CD4-positive, alpha-beta T cell treated with Interleukin-17A for 4 hours (primary cell): Measurements from ENCODE around the gene BST1.

Experiments
- DNase-seq: peaks from one replicate; pipeline ENCODE4 v3.0.0-alpha.2; 2020; ENCODE audit warnings: mixed read lengths

BST1 gene, protein sequence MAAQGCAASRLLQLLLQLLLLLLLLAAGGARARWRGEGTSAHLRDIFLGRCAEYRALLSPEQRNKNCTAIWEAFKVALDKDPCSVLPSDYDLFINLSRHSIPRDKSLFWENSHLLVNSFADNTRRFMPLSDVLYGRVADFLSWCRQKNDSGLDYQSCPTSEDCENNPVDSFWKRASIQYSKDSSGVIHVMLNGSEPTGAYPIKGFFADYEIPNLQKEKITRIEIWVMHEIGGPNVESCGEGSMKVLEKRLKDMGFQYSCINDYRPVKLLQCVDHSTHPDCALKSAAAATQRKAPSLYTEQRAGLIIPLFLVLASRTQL

DNA sequence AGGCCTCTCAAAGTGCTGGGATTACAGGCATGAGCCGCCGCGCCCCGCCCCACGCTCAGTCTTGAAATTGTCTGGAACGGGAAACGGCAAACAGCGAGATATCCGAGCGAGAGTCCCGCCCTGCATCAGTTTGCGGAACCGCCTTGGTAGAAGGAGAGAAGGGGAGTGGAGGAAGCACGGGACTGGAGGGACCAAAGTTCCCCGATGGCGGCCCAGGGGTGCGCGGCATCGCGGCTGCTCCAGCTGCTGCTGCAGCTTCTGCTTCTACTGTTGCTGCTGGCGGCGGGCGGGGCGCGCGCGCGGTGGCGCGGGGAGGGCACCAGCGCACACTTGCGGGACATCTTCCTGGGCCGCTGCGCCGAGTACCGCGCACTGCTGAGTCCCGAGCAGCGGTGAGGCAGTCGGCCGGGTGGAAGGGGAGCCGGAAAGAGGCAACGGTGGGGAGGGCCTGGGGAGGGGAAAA is at the start of gene BST1:
Gene BST1, plus strand, starts transcription at position 125 of the 463 bp plus-strand sequence. Its CDS starts 80 bp downstream, at position 205.
- peak; percentile 64 for DNase-seq

DNA sequence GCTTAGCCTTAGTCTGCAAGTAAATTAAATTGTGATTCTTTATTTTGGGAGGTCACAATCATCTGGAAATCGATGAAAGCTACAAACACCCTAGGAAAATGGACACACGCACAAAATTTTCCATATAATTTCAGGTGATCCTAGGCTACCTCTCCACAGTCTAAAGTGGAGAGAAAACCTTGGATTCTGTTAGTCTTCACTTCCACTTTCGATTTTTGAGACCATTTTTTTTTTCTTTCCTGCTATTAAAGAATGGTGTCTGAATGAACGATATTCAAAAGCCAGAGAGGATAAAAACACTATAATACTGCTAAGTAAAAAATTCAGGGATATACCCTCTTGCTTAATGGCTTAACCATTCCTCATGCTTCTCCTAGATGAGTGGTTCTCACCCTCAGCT is 49.4 kb upstream of the BST1 start:
- DNase-seq = no peak

DNA sequence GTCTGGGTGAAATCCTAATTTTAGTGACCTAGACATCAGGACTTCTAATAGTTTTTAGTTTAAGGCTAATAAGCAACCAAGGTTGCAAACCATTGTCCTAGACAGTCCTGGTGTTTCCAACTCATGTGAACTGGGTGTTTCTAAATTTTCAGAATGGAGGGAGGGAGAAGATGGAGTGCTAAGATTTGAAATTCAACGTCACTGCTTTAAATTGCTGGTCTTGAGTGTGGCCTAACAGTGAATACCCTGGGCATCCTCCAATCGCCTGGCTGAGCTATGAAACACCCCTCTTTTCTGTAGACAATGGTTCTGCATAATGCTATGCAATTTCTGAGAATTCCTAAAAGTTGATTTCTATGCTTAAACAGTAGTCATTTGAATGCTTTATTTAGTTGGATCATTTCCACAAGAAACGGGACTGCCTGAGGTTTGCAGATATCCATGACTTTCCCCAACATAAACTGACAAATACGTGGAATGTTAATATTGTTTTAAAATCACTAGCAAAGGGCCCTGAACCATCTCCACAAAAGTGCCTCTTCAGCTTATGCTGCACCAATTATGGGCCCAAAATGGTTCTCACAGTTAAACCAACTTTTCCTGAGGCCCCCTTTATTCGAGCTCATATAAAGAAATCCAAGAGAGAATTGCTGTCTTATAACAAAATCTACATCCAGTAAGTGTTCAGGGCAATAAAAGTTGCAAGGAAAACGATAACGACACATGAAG is 48.8 kb upstream of the BST1 start:
- peak; percentile 8 for DNase-seq

DNA sequence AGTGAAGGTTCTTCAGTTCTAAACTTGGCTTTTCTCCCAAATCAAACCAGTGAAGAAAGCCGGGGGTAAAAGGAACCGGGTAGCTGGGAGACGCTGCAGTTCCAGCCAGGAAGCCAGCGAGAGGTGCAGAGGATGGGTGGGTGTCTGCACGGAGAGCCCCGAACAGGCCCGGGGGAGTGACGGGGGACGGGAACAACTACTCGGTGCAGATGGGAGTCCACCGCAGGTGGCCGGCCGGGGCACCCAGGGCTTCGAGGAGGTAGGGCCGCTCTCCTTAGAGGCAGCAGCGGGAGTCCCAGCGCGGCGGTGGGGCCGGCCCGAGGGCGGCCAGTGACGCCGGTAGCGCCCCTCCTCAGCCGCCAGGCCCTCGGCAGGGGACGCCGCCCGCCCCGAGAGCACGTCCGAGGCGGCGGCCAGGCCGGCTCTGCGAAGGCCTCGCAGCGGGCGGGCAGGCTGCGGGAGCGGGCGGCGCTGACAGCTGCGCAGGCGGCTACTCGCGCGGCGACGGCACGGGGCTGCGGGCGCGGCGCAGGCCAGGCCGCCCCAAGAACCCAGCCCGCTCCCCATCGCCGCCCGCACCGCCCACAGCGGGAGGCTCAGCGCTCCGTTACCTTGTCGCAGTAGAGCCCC is 48.2 kb upstream of the BST1 start:
- peak; percentile 57 for DNase-seq

DNA sequence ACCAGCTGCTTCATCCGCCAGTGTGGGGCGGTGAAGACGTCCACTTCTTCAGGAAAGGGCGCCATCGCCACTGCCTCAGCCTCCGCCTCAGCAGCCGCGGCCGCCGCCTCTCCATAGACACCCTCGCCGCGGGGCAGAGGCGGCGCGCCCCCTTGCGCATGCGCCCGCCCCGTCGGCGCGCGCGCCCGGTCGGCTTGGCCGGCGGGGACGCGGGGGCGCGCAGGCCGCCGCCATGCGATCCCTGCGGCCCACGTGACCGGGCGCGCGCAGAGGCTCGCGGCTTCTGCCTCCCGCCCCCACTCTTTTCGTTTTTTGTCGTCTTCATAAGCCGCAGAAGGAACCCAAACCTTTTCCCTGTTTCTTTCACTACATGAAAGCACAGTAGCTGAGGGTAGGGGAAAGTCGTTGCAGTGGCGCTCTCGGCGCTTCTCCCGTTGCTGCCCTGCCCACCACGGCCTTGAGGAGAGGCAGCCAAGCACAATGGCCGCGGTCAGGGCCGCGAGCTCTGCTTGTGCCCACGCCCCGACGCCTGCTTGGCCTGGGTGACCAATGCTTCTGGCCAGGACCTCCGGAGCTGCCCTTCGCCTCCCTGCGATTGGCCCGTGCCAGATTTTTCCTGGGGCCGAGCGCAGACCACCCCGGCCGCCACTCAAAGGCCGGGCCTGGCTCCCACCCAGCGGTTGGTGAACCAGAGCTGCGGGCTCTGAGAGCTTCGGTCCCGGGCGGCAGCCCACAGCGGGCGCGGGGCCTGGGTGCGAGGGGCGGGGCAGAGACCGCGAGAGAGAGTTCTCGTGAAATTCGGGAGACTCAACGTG is 47.4 kb upstream of the BST1 start, which contains the start of gene FBXL5:
Gene FBXL5, minus strand, starts transcription at position 135 of the 815 bp plus-strand sequence. Its CDS starts 70 bp downstream, at position 65.
- DNase-seq = peak; percentile 85

DNA sequence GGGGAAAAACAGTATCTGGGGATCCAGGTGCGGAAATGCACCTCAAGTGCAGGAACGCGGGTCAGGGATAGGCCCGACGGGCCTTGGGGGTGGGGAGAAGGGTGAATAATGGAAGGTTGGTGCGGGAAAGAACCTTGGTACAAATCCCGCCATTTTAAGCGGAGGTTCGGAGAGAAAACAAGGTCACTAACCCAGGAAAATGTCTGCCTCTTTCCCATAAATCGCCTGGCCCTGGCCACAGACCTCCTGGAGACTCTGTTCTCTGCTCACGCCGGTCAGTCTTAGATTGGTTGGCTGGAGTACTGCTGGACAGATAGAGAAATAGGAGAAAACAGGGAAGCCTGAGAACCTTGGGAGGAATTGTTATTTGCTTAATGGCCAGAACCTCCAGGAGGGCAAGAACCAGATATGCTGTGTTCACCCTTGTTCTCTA is 46.8 kb upstream of the BST1 start:
- no peak for DNase-seq

DNA sequence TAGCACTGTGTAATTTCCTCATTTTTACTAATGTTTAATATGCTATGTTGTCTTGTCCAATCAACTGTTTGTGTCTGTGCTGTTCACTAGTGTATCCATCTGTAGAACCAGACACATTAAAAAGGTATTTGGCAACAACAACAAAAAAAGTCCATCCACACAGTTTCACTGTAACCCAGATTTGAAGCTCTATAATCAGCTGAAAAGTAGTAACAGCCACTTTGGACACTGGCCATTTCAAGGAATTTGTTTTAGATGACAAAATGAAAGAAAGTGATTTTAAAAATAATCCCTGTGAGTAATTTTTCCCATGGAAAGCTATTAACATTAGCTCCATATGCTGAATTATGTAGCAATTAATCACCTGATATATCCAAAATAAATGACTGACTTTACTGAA is 45.5 kb upstream of the BST1 start:
- no peak for DNase-seq

DNA sequence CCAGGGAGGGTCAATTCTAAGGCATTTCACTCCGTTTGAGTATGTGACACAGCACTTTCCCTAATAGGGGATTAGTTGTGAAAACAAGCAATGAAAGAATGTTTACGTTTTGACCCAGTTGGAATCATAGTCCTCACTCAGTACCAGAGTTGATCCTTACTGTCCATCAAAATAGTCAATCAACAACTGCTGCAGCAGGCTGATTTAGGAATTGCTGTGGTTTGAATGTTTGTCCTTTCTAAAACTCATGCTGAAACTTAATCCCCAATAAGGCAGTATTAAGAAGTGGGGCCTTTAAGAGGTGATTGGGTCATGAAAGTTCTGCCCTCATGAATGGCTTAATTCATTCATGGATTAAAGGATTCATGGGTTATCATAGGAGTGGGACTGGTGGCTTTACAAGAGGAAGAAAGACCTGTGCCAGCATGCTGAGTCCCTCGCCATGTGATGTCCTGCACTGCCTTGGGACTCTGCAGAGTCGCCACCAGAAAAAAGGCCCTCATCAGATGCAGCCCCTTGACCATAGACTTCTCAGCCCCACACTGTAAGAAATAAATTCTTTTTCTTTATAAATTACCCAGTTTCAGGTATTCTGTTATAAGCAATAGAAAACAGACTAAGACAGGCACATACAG is 44.6 kb upstream of the BST1 start:
- DNase-seq = no peak

DNA sequence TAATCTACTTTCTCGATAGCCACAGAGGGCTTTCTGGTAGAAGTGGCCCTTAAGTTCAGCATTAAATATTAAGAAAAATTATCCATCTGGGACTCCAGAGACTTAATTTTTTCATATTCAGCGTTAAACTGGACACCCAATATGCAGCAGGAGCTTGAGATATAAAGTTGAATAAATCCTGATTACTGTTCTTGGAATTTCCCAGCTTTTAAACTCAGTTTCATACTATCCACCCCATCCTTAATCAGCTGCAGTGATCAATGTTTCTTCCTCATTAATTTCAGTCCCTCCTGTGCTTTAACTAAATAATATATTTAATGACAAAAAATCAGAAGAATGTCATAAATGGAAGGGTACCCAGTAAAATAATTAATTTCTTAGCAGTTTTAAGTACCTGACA is 44.1 kb upstream of the BST1 start:
- no peak for DNase-seq

DNA sequence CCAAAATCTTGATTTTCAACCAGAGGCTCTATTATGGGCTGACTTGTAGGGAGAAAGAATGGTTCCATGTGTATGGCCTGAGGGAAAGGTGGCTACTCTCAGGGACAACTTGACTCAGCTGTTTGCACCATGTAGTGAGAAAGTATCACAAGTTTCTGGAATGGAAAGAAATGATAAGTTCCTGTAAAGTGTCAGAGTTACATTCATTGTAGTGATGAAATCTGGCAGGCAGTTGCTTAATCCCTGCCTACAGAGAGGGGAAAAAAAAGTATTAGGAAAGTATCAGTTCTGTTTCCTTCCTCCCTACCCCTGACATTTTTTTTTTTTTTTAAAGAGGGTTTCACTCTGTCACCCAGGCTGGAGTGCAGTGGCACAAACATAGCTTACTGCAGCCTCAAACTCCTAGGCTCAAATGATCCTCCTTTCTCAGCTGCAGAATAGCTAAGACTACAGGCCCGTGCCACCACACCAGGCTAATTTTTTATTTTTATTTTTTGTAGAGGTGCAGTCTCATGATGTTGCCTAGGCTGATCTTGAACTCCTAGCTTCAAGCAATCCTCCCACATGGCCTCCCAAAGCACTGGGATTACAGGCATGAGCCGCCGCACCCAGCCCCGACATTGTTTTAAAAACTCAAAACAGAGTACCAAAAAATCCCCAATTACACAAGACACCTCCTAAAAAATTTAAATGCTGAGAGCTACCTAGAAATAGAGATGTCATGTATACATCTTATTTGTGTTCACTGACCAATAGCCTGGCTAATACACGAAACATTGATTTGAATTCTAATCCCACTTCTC is 42.9 kb upstream of the BST1 start:
- DNase-seq = no peak

DNA sequence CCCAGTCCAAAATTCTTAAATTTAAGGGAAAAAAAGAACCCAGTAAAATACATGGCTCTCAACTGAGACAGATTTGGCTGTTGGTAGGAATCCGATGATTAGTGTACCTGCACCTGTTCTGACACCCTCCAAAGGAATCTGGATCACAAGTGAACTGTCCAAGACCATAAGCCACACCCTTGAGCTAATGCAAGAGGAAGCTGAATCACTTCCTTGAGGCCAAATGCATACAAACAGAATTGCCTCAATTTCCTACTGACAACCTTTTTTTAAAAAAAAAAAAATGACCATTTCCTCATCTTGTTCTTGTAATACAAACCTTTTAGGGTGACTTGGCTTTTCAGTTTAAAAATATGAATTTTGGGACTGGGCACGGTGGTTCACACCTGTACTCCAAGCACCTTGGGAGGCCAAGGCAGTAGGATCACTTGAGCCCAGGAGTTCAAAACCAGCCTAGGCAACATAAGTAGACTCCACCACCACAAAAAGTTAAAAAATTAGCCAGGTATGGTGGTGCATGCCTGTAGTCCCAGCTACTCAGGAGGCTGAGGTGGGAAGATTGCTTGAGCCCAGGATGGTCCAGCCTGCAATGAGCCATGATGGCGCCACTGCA is 37.0 kb upstream of the BST1 start:
- no peak for DNase-seq

DNA sequence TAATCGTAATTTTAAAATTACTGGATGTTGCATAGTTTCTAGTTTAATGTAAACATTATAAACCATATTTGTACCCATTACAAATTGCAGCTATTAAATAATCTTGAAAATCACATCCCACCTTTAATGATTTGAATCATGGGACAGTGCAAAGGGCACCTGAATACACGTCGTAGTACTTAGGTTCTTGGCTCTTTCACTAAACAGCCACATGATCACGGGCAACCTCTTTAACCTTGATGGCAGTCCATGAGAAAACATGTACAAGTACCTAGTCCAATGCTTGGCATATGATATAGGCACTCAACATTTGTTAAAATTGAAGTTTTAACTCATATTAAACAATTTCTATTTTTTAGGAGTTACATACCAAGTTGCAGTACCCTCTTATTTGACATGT is 35.9 kb upstream of the BST1 start:
- DNase-seq = no peak

DNA sequence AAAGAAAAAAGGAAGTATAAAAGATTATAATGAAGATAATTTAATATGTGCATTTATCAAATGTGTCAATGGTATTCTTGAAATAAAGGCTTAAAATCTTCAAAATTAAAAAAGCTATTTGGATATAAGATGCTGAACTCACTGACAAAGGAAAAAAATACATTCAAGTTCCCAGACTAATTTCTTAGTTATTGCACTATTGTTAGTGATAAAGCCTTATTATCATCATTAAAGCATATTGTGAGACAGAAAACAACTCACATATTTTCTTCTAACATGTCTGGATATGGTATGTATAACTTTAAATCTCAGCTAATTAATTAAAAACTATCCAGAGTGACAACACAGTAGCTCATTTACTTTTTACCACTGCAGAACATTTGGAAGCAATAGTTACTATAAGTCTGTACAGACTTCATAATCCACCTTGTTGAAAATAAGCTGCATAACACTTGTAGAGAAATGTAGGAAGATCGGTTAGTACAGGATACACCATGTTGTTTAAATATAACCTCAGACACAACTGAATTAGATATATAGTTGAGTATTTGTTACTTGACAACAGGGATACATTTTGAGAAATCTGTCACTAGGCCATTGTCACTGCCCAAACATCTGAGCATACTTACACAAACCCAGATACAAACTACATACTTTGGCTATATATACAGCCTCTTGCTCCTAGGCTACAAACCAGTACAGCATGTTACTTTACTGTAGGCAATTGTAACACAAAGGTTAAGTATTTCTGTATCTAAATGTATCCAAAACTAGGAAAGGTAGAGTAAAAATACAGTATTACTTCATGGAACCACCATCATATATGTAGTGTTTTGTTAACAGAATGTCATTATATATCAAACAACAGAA is 34.1 kb upstream of the BST1 start:
- no peak for DNase-seq

DNA sequence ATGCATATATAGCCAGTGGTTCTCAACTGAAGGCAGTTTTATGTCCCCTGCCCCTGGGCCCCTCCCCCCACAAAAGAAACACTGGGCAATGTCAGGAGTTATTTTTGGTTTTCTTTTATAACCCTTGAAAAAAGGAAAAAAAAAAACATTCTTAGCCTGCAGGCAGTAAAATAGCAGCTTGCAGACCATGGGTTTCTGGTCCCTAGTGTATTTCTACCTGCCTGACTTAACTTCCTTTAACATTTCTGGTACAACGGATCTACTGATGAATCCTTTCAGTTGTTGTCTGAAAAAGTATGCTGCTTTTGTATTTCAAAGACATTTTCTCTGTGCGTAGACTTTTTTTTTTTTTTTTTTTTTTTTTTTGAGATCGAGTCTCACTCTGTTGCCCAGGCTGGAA is 32.3 kb upstream of the BST1 start:
- DNase-seq = no peak

DNA sequence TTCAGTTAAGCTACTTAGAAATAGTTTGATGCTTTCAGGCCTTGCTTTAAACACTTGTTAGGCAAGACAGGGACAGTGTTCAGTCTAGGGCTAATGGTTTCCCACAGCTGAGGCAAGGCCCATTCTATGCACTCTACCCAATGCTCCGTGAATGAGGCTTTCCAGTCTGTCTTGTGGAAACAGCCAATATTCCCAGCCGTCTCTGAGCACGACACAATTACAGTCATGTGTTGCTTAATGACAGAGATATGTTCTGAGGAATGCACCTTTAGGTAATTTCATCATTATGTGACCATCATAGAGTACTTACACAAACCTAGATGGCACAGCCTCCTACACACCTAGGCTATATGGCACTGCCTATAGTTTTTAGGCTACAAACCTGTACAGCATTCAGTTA is 30.8 kb upstream of the BST1 start:
- DNase-seq = no peak

DNA sequence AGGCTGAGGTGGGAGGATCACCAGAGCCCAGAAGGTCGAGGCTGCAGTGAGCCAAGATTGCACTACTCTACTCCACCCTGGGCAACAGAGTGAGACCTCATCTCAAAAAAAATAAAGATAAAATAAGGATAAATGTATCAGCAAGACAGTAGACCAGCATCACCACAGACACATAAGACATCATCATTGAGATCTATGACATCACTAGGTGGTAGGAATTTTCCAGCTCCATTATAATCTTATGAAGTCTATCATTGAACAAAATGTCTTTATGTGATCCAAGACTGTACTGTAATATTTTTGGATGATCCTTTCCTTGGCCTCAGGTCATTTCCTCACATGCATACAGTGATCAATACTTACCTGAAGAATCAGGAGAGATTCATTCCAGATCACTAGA is 29.5 kb upstream of the BST1 start:
- no peak for DNase-seq

DNA sequence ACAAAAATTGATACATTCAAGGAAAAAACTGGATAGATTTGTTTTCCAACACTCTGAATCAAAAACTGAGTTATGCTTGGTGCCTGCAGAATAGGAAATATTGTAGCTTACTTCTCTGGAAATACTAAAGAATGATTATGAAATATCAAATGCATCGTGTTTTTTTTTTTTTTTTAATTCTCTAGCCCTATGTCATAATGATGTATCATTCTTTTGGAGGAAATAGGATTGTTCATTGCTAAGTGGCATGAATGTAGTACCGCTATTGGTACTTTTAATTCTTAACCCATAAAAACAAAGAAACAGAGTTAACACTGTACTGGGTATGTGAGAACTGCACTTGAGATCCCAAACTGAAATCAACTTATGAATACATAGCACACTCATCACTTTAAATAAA is 28.8 kb upstream of the BST1 start:
- no peak for DNase-seq

DNA sequence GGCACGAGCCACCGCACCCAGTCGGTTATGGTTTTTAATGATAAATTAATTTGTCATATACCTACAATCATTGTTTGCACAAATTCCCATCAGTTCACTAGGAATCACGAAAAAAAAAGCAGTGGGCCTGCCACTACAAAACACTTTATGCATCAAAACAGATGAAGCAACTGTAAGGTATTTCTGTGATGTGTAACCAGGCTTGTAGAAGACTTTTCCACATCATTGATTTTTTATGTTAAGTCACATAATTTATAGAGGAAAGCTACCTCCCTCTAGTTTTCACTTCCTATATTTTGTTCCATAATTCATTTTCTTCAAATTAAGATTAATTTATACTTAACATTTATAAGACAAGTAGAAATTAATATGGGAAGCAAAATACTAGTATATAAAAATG is 27.9 kb upstream of the BST1 start:
- no peak for DNase-seq

DNA sequence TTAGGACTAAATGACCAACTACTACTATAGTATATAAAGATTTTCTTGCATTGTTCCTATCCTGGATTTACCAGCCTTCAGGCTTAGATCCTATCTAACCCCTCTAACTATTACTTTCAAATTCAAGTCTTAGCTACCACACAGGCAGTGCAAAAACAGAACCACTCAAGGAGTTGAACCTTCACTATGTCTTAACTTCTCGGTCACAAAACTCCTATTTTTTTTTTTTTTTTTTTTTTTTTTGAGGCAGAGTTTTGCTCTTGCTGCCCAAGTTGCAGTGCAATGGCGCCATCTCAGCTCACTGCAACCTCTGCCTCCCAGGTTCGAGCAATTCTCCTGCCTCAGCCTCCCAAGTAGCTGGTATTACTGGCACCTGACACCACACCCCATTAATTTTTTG is 27.5 kb upstream of the BST1 start:
- no peak for DNase-seq

DNA sequence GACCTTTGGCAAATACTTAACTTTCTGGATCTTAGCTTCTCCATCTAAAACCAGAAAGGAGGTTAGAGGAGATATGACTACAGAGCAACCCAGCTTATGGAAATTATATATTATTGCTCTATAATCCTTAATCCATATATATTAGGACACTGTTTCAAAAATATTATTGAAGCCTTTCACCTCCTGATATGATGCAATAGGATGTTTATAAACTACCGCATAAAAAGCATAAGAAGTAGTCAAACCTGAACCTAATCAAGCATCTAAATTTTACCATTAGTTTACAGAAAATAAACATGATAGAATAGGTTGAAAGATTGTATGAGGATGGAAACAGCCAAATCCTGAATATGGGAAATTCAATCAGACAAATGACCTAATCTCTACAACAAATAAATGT is 26.8 kb upstream of the BST1 start:
- DNase-seq = no peak
